ENCODE results near the gene NUDT14. TPM values are rescaled to one million over a fixed set of nuclear protein-coding genes. Genes with fewer than 3 reads are reported as not detected.

The NUDT14 gene
- total RNA-seq, 2 experiments from 2014 or later, result 8.6 to 9.1 TPM

DNA sequence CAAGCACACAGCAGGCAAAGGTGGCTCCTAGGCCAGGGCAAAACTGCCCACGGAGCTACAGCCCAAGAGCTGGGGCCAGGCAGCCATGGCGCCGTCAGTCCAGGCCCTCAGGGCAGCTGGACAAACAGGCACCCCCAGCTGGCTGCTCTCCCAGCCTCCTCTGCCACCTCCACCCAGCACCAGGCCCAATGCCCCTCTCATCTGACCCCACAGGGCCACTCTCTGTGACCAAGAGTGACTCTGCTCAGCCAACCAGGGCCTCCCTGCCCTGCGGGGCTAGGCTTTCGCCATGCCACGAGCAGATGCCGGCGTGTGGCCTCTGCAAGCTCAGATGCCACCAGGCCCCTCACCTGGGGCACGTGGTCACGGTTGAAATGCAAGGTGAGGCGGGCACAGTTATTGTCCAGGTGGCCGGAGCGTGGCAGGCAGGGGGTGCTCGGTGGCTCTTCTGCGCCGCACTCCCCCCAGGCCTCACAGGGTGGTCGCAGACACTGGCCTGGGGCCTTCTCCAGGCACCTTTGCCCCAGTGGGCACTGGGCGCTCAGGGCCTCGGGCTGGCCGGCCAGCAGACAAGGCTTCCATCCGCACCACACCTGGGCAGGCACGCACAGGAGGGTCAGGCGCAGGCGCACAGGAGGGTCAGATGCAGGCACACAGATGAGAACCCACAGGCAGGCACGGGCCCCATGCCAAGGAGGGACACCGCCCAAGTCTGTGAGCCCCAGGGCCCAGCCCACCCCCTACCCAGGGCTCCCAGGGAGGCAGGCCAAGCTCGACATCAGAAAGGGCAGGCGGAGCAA lies 35.5 kb downstream of the NUDT14 start:
- Mint-ChIP-seq H3K27ac (no peak overlapping the region), H3K4me1 (no peaks in the 10 kb centered on the region), H3K4me3 (no peak overlapping the region), H3K9me3 (peaks cover 2% of the 10 kb centered on the region), H3K36me3 (peaks cover 2% of the 10 kb centered on the region), H3K27me3 (no peaks in the 10 kb centered on the region)
- no peak for DNase-seq

DNA sequence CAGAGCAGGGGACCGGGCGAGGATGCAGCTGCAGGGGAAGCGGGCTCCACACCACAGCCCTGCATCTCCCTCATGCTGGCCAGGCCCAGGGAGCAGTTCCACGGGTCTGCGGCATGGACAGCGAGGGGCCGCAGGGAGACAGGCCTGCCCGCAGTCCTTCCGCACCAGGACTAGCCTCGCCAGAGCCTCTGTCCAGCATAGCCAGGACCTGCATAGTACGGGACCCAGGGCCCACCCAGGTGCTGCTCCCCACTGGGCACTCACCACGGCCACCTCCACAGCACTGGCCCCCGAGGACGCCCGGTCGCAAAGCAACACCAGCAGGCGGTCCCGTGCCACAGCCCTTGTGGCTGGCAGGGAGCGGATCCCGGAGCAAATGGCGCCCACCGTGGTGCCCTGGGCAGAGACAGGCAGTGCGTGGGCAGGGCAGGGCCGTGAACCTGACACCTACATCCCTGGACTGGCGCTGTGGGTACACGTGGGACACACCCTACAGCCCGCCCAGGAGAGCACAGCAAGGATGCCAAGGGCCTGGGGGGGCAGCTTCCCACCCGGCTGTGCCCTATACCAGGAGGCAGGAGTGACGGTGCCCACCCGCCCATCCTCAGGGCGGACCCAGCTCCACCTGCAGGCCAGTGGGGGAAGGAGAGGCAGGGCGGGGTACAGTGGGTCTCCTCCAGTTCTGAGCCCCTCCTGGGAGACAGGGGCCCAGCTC lies 36.3 kb downstream of the NUDT14 start:
- Mint-ChIP-seq H3K9me3 (peaks cover 5% of the 10 kb centered on the region), H3K4me3 (no peak overlapping the region), H3K27ac (no peak overlapping the region), H3K4me1 (no peaks in the 10 kb centered on the region), H3K27me3 (no peaks in the 10 kb centered on the region), H3K36me3 (peaks cover 2% of the 10 kb centered on the region)
- no peak for DNase-seq

DNA sequence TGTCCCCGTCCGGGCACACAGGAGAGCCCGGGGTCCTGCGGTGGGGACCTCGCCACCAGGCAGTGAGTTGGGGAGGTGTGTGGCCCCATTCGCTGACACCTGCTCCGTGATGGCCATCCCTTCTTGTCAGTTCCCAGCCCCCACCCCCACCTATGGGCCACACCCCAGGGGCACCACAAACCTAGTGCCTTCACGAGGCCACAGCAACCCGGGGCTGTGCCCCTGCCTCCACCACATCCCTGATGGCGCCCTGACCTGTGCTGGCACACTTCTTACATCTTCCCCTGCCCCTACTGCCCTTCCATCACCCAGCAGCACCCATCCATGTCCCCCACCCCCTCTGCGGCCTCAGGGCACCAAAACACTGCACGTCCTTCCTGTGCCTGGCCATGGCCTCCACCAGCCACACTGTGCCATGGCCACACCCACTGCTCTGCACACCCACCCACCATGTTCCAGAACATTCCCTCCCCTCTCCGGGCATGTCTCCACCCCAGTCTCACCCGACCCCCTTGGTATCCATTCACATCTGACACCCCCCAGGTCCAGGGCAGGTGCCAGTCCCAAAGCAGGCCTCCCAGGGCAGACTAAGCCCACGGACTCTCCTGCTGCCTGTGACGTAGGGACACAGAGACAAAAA lies 37.0 kb downstream of the NUDT14 start:
- DNase-seq, result no peak
- Mint-ChIP-seq H3K36me3 (peaks cover 2% of the 10 kb centered on the region), H3K9me3 (peaks cover 6% of the 10 kb centered on the region), H3K4me3 (no peak overlapping the region), H3K27ac (no peak overlapping the region), H3K4me1 (no peaks in the 10 kb centered on the region), H3K27me3 (no peaks in the 10 kb centered on the region)

DNA sequence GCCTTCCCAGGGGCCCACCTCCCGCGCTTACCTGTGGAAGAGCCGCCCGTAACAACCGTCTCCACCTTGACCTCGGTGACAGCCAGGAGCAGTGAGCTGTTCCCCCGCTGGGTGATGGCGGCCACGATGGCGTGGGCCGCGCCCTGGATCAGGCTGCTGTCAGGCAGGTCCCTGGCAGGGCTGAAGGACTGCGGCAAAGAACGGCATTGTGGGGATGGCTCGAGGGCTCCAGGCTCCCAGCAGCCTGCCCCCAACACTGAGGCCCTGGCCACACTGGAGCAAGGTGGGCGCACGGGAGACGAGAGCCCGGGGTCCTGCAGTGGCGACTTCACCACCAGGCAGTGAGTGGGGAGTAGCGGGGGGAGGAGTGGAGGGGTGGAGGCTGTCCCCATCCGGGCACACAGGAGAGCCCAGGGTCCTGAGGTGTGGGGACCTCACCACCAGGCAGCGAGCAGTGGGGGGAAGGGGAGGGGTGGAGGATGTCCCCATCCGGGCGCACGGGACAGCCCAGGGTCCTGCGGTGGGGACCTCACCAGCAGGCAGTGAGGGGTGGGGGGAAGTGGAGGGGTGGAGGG lies 37.6 kb downstream of the NUDT14 start:
- Mint-ChIP-seq H3K27me3 (no peaks in the 10 kb centered on the region), H3K9me3 (peaks cover 6% of the 10 kb centered on the region), H3K4me3 (no peak overlapping the region), H3K4me1 (no peaks in the 10 kb centered on the region), H3K27ac (no peak overlapping the region), H3K36me3 (peaks cover 2% of the 10 kb centered on the region)
- DNase-seq, result no peak

DNA sequence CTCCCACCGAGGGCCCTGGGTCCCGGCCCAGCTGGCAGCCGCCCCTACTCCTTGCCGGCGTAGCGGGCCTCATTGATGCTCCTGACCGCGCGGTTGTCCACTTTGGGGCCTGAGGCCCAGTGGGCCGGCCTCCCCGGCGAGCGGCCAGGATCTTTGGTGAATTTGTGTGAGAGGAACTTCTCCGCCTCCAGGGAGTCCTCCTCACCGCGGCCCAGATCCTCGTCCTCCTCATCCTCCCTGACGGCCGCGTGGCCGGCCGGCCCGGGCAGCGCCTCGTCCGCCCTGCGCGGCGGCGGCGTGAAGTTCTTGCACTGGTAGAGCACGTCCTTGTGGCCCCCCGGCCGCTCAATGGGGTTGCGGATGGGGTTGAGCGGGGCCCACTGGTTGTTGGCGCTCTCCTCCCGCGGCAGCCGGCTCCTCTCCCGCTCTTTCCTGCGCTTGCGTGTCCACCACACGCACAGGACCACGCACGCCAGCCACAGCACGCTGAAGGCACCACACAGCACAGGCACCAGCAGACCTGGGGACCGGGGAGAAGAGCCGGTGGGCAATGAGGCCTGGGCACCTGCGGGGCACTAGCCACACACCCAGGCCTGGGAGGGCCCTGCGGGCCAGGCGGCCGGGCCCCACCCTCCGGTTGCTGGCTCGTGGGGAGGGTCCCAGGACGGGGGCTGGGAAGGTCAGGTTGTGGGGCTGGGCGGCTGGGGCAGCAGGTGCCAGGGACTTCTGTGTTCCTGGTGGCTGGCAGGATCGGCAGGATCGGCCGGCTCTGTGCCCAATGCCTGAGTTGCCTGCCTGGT lies 38.3 kb downstream of the NUDT14 start:
- Mint-ChIP-seq H3K36me3 (peaks cover 2% of the 10 kb centered on the region), H3K27ac (no peak overlapping the region), H3K4me1 (no peaks in the 10 kb centered on the region), H3K4me3 (no peak overlapping the region), H3K27me3 (no peaks in the 10 kb centered on the region), H3K9me3 (peaks cover 6% of the 10 kb centered on the region)
- DNase-seq, result no peak

DNA sequence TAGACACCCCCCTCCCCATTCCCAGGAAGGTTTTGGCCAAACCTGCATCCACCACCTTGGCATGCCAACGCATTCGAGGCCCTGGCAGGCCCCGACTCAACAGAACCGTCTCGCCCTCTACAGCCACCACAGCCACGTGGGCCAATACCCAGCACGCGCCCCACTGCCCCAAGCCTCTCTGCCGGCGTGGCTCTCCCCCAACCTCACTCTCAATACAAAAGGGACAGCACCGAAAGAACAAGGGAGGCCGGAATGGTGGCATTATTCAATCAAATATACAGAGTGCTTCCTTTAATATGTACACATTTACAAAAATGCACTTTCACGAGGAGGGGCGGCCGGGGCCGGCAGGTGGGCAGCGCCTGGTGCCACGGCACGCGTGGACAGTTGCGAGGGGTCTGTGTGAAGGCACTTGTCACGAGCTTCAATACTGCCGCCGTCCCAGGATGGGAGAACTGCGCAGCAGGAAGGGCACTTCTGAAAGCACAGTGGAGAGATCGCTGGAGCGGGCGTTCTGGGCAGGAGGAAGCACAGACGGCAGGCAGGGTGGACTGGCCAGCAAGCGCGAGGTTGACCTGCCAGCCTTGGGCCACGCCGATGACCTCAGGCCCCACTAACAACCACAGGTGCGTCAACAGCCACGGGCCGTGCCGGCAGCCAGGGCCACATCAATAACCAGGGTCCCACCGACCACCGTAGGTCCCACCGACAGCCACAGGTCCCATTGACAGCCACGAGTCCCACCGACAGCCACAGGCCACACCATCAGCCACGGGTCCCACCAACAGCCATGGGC lies 39.4 kb downstream of the NUDT14 start:
- Mint-ChIP-seq H3K9me3 (peaks cover 6% of the 10 kb centered on the region), H3K4me3 (no peak overlapping the region), H3K4me1 (no peaks in the 10 kb centered on the region), H3K36me3 (peaks cover 2% of the 10 kb centered on the region), H3K27me3 (no peaks in the 10 kb centered on the region), H3K27ac (no peak overlapping the region)
- no peak for DNase-seq

DNA sequence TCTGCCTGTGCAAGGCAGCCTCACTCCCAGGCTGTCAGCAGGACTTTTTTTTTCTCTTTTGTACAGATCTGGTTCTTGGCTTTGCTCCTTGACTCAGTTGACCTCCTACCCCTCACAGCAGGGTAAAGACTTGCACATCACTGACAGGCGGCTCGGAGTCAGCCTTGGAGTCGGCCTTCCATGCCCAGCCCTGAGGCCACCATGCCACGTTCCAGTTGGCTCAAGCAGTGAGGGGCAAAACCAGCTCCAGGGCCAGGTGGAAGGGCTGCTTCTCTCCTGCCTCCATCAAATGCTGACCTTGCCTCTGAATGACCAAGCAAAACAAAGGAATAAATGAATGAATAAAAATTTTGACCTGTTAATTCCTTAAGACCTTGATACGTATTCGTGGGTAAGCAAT lies 40.1 kb downstream of the NUDT14 start:
- DNase-seq, result no peak

DNA sequence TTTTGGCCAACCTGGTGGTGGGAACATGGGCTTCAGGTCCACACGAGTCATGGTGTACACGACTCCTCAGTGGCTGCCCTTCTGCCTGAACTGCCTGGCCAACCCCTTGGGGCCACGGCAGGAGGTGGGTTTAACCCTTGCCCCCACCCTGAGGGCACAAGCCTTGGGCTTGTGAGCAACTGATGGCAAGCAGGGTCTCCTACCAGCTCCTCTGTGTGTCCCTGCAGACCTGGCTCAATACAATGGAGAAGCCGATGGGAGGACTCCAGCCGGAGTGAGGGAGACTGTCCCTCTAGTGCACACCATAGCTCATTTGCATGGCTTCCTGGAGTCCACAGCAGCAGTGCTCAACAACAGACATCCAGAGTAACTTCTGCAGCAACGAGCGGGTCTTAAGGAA lies 40.5 kb downstream of the NUDT14 start:
- no peak for DNase-seq

More for the DNA sequence above, 40.1 kb downstream of the NUDT14 start:
- H3K4me3 Mint-ChIP-seq, result no peak overlapping the region
- peaks cover 6% of the 10 kb centered on the region for H3K9me3 Mint-ChIP-seq
- H3K27ac Mint-ChIP-seq, result no peak overlapping the region
- H3K36me3 Mint-ChIP-seq, result peaks cover 2% of the 10 kb centered on the region
- H3K4me1 Mint-ChIP-seq, result no peaks in the 10 kb centered on the region
- H3K27me3 Mint-ChIP-seq, result no peaks in the 10 kb centered on the region

DNA sequence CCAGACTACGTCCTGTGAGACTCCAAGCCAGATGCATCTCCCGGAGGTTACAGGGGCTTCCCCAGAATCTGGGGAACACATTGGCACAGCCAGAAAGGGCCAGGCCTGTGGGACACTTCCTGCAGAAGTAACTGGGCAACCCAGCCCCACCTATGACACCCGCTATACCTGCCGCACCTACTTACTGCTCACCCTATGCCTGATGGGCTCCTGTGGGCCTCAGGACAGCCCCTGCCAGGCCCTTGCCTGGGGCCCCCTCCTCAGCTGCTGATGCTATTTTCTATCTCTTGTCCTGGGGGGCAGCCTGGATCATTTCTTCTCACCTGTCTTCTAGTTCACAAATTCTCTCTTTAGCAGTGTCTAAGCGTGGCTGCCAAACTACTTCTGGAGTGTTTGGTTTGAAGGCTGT lies 41.3 kb downstream of the NUDT14 start:
- Mint-ChIP-seq H3K9me3 (peaks cover 6% of the 10 kb centered on the region), H3K27me3 (no peaks in the 10 kb centered on the region), H3K4me3 (no peak overlapping the region), H3K36me3 (peaks cover 2% of the 10 kb centered on the region), H3K4me1 (no peaks in the 10 kb centered on the region), H3K27ac (no peak overlapping the region)
- no peak for DNase-seq

More for the DNA sequence above, 40.5 kb downstream of the NUDT14 start:
- Mint-ChIP-seq H3K4me3 (no peak overlapping the region), H3K9me3 (peaks cover 6% of the 10 kb centered on the region), H3K27ac (no peak overlapping the region), H3K4me1 (no peaks in the 10 kb centered on the region), H3K27me3 (no peaks in the 10 kb centered on the region), H3K36me3 (peaks cover 2% of the 10 kb centered on the region)

DNA sequence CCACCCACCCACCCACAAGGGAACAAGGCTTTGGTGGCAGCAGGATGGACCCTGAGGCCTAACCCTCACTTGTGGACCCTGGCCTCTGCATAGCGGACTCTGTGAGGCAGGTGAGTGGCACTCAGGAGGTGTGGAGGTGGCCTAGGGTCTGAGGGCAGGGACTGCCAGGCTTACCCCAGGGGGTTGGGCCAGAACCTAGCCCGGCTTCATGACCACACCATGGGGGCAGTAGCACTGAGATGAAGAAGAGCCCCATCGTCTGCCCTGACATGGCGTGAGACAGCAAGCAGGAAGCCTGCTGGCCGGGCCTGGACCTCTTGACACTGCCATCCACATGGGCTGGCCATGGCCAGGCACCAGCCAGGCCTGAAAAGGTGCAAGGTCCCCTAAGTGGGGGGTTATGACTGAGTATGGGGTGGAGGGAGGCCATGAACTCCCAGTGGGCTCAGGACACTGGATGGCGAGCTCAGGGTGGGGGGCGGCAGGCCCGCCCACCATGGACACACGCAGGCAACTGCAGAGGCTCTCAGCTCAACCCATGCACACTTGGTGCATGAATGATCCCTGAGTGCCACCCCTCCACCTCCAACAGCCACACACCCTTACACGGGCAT lies 41.8 kb downstream of the NUDT14 start:
- no peaks in the 10 kb centered on the region for H3K4me1 Mint-ChIP-seq
- H3K36me3 Mint-ChIP-seq, result peaks cover 2% of the 10 kb centered on the region
- H3K9me3 Mint-ChIP-seq, result peaks cover 6% of the 10 kb centered on the region
- no peak overlapping the region for H3K27ac Mint-ChIP-seq
- no peaks in the 10 kb centered on the region for H3K27me3 Mint-ChIP-seq
- no peak overlapping the region for H3K4me3 Mint-ChIP-seq
- no peak for DNase-seq

DNA sequence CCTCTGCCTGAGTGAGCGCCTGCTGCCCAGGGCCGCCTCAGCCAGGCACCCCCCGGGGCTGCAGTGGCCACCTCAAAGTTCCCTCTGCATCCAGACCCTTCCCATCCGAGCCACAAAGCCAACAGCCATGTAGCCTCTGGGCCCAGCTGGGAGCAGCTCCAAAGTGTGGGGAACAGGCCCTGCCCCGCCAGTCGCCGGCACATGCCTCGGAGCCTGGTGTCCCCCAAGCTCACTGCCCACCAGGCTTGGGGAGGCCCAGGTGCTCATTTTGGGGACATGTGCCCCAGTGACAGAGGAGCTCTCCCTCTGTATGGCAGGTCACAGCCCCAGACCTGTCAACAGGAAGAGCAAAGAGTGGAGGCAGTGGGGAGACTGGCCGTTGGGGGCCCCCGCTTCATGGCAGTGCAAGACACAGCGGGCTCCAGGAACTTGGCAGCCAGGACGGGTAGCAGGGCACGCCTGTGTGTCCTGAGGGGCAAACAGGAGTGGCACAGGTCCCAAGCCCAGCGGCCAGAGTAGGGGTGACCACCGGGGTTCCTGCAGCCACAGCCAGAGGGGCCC lies 42.5 kb downstream of the NUDT14 start:
- no peak for DNase-seq
- no peak overlapping the region for H3K27ac Mint-ChIP-seq
- H3K4me3 Mint-ChIP-seq, result no peak overlapping the region
- H3K27me3 Mint-ChIP-seq, result no peaks in the 10 kb centered on the region
- H3K36me3 Mint-ChIP-seq, result peaks cover 2% of the 10 kb centered on the region
- H3K9me3 Mint-ChIP-seq, result peaks cover 6% of the 10 kb centered on the region
- H3K4me1 Mint-ChIP-seq, result no peaks in the 10 kb centered on the region

DNA sequence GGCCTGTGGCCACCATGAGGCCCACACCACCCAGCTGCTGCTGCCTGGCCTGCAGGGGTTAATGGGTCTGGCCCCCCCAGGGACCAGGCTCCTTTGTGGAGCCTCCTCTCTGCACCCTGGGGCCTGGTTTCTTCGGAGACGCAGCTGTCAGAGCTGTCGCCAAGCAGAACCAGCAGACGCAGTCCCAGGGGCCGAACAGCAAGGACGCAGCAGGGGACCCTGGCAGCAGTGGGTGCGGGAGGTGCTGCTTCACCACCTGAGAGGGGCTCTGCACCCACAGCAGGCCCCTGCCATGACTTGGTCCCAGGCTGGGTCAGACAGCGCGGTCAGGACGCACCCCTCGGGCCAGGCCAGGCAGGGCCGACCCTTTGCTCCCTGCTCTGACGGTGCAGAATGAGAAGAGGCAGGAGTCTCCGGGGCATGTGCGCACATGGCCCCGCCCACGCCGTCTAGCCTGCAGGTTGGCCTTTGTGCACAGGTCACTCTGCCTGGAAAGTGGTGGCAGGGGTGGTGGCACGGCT lies 43.0 kb downstream of the NUDT14 start:
- no peak for DNase-seq
- H3K9me3 Mint-ChIP-seq, result peaks cover 6% of the 10 kb centered on the region
- no peak overlapping the region for H3K4me3 Mint-ChIP-seq
- H3K36me3 Mint-ChIP-seq, result peaks cover 2% of the 10 kb centered on the region
- no peaks in the 10 kb centered on the region for H3K4me1 Mint-ChIP-seq
- H3K27me3 Mint-ChIP-seq, result no peaks in the 10 kb centered on the region
- H3K27ac Mint-ChIP-seq, result no peak overlapping the region

DNA sequence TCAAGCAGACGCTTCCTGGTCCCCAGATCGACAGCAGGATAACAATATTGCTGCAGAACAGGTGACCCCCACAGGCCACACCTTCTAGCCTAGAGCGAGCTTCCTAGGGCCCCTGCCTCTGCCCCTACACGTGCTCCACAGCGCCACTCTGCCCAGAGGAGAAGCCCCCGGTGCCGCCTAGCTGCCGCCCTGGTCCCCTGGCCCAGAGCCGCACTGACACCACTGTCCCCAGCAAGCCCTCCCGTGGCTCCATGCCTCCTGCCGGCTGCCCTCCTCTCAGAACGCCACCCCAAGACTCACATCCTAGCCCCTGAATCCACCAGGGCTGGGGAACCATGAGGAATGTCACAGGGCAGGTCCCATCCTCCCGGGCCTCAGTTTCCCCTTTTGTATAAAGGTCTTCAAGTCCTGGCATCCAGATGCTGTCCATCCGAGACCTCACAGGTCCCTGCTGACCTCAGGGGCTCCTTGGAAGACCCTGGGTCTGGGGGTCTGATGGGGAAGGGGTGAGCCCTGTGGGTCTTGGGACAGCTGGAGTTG lies 43.6 kb downstream of the NUDT14 start:
- Mint-ChIP-seq H3K4me3 (no peak overlapping the region), H3K27ac (no peak overlapping the region), H3K27me3 (no peaks in the 10 kb centered on the region), H3K36me3 (peaks cover 2% of the 10 kb centered on the region), H3K4me1 (no peaks in the 10 kb centered on the region), H3K9me3 (peaks cover 9% of the 10 kb centered on the region)
- DNase-seq, result no peak

Measured in activated naive CD8-positive, alpha-beta T cell treated with anti-CD3 and anti-CD28 coated beads for 36 hours (primary cell).